GM20431 (cell line): ENCODE measurements around the gene PHKB.

Experiments
- in situ Hi-C: fragments of 300-500 bp; cut with MseI, MboI; formaldehyde crosslinking; loops from one replicate; pipeline ENCODE4 v1.15.0; 2020; ENCODE audit warnings: low sequenced_read_pairs; ENCODE audit not compliant: unreplicated experiment

The PHKB gene

DNA sequence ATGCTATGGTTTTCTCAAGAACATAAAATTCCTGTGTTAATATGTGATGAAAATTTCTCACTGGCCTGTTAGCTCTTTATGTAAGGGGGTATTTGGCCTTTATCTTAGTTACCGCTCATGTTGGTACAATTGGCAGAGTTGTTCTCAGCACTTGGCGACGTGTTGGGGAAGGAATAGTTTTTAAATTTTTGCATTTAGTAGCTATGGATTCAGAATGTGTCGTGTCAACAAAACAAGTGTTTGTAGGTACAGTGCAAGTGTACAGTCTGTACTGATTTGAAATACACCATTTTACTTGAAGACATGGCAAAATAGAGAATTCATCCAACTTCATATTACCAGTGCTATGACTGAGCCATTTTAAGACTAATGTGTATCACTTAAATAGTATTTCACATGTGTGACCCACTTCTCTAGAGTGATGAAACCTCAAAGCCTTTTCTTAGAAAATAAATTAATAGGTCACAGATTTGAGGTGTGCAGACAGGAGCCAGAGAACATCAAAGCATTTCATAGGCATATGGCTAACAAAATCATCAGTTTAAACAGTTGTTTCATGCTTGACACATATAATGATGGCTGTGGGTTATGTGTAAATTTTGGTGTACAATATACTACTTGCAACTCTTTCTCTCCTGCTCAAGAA lies 150.8 kb downstream of the PHKB start:
- in situ Hi-C loops = no loop called here

GRCh38 chr16:47612711-47613110 lies 151.6 kb downstream of the PHKB start:
- in situ Hi-C loops = no loop called here

- in situ Hi-C loops = no loop called here
These were observed 152.1 kb downstream of the PHKB start for GRCh38 chr16:47613251-47613650.

GRCh38 chr16:47617732-47618131 lies 156.6 kb downstream of the PHKB start:
- in situ Hi-C loops = no loop called here

GRCh38 chr16:47622451-47623176 lies 161.5 kb downstream of the PHKB start:
- in situ Hi-C loops = no loop called here

DNA sequence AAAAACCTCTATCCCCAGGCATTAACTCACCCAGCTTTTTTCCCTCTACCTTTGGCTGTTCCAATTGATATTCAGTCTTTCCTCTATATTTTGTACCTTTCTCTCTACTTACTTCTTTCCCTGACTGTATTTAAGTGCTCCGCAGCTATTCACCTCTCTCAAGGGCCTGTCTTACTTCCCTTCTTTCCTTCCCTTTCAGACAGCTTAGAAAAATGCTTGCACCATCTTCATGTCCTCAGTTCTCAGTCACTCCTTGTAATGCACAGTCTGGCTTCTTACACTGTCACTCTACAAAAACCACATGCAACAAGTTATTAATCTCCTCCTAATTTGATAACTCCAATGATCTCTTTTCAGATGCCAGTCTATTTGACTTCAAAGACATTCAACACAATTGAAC lies 163.4 kb downstream of the PHKB start:
- in situ Hi-C loops = no loop called here

GRCh38 chr16:47625115-47625567 lies 164.0 kb downstream of the PHKB start:
- in situ Hi-C loops = no loop called here

GRCh38 chr16:47626246-47626645 lies 165.1 kb downstream of the PHKB start:
- in situ Hi-C loops = no loop called here

- in situ Hi-C loops = no loop called here
These were observed 166.0 kb downstream of the PHKB start for GRCh38 chr16:47627085-47627639.

DNA sequence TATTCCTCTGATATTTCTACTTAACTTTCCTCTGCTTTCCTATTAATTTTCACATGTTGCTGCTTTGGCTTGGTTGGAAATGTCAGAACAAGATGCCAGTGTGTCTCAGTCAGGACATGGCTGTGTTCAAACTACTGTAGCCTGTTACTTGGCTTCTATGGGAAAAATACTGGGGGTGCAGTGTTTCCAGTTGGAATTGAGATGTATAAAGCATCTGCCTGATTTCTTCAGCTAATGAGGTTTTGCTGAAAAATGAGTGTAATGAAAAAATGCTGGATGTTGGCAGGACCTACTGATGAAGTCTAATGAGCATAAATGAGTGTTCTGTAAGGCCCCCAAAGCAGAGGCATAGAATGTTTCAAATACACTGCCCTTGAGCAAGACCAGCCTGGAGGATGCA lies 166.6 kb downstream of the PHKB start:
- in situ Hi-C loops = no loop called here

DNA sequence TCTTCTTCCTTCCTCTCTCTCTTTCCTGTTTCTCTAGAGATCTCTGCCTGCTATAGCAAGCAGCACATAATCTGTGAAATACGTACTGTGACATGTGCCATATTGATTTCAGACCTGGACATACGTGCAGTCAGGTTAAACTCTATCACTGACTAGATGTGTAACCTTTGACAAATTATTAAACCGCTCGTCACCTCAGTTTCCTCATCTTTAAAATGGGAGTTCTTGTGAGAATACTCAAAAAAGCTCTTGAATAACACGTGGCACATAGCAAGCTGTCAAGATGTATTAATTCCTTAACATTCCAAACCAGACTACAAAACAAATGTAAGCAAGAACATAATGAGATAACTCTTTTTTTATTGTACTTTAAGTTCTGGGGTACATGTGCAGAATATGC lies 170.0 kb downstream of the PHKB start:
- in situ Hi-C loops = no loop called here

GRCh38 chr16:47634126-47634525 lies 173.0 kb downstream of the PHKB start:
- in situ Hi-C loops = no loop called here

GRCh38 chr16:47634727-47635126 lies 173.6 kb downstream of the PHKB start:
- in situ Hi-C loops = no loop called here

DNA sequence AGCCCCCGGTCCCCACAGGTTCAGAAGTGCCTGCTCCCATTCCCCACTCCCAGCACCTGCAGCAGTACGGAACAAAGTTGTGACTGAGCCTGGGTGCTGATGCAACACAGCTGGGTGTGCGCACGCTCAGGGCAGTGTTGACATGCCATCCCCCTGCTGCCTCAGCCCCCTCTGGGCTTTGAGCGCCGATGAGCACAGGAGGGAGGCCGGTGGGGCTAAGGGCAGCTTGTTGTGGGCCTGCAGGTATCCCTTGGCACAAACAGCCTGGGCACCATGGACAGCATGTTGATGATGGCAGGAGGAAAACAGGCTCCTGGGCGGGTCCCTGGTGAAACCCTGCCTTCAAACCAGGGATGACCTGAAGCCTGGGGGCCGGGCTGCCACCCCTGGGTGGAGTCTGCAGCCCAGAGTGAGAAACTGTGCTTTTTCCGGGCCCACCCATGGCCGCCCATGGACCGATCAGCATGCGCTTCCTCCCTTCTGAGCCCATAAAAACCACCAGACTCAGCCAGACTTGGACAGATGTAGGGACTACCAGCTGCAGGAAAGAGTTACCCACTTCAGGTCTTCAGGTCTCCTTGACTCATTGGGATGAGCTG lies 175.5 kb downstream of the PHKB start:
- in situ Hi-C loops = no loop called here

- in situ Hi-C loops = no loop called here
These were observed 177.0 kb downstream of the PHKB start for GRCh38 chr16:47638175-47638574.

GRCh38 chr16:47640661-47641060 lies 179.5 kb downstream of the PHKB start:
- in situ Hi-C loops = no loop called here

DNA sequence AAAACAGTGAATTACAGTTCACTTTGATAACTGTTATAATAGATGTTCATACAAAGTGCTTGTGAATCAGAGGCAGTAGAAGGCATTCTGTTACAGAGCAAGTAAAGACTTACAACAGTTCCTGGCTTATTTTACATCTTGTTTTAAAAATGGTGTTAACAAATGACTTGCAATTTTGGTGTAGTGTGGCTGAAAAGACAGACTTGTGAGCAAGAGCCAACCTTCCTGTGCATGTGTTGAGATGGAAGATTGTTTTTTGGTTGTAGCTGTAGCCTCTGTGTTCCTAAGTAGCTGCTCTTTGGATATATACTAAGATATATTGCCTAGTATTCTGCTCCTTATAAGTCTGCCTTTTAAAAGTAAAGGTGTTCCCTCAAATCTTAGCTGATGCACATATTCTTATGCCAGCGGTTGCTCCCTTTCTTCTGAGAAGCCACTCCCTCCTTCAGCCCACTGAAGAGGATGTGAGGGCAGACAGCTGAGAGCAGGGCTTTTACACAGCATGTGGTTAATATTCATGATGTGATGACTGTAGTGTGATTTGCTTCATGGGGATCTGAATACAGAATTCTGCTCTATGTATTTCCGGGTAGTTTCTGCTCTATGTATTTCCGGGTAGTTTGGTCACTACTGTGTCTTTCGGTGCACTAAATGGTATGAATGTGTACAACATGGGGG lies 182.3 kb downstream of the PHKB start:
- in situ Hi-C loops = no loop called here

DNA sequence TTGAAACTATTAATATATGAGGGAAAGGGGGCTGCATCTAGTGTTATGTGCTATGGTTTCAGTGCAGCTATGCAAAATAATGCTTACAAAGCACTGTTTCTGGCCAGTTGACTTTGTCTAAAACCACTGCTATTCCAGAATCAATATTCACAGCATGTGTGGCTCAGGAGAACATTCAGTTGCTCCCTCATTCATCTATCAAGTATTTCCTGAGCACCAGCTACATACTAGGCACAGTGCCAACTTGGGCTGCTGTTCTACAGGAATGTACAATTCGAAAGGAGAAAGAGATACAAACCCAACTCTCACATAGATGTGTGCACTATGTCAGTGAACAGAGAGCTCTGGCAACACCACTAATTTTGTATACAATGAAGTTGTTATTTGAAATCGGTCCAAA lies 183.0 kb downstream of the PHKB start:
- in situ Hi-C loops = no loop called here

GRCh38 chr16:47644661-47645060 lies 183.5 kb downstream of the PHKB start:
- in situ Hi-C loops = no loop called here

GRCh38 chr16:47646914-47647313 lies 185.8 kb downstream of the PHKB start:
- in situ Hi-C loops = no loop called here

- in situ Hi-C loops = no loop called here
These were observed 195.9 kb downstream of the PHKB start for GRCh38 chr16:47657032-47657431.
